ENCODE results near the gene C11orf58. TPM values are rescaled to one million over a fixed set of nuclear protein-coding genes. Genes with fewer than 3 reads are reported as not detected.

Gene C11orf58
- 154 to 169 TPM (median 160 TPM) in 3 replicates for total RNA-seq

DNA sequence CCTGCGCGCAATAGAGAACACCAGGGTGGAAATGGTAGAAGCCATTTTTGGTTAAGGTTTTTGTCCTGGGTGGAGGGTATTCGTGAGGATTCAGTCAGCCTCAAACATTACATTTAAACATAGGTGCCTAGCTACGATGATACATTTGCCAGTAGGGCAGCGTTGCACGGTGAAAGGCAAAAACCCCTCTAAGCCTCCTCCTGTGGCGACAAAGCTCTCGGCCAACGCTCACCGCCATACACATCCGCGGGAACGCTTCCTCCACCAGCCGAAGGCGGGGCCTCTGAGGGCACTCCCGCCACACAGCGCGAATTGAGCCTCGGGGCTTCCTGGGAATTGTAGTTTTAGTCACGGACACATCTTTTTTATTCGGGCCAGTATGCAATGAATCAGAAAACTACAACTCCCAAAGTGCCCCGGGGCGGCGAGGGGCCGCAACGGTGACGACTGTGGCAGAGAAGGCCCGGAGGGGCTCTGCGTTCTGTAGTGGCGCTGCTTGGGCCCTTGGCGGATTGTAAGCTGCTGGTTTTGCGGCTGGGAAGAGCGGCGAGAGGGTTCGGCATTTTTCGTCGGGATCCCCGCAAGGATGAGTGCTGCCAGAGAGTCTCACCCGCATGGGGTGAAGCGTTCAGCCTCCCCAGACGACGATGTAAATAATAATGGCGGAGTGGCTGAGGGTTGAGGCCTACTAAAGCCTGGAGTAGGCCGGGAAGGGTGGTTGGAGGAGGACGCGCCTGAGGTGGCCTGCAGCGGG, at the start of gene C11orf58:
C11orf58 (plus strand) TSS at position 455 of the 754 bp plus-strand sequence; CDS start at position 587, 132 bp downstream.
- peaks cover 13% of the 10 kb centered on the region for H3K4me1 Mint-ChIP-seq
- no peaks in the 10 kb centered on the region for H3K27me3 Mint-ChIP-seq (ENCODE audit: low read depth)
- H3K27ac Mint-ChIP-seq = peak within 1 kb of the TSS; percentile 83
- H3K4me3 Mint-ChIP-seq = peak within 1 kb of the TSS; percentile 58
- H3K36me3 Mint-ChIP-seq = peaks cover 12% of the 10 kb centered on the region
- TF ChIP-seq CTCF (IDR thresholded peaks at IDR 0.05; ENCODE audit: unreplicated experiment) = no peak
- peak; percentile 90 to 98 for DNase-seq (ENCODE audit: low spot score in 2 of 2, unreplicated experiment in 2 of 2)
- H3K9me3 Mint-ChIP-seq = peaks cover 4% of the 10 kb centered on the region

DNA sequence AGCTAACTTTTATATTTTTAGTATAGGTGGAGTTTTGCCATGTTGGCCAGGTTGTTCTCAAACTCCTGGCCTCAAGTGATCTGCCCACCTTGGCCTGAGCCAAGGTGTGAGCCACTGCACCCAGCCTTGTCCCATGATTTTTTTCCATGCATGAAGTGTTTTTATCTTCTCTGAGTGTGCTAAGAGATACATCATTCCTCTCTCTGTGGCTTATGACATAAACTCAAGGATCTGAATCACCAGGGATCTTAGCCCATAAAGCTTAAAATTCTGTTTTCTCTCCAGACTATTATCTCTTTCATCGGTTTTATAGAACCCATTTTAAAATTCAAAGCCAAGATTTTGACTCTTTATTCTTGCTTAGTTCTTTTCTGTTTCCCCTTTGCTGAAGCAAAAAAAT, 48.4 kb upstream of the C11orf58 start:
- Mint-ChIP-seq H3K9me3 (peaks cover 3% of the 10 kb centered on the region), H3K36me3 (no peaks in the 10 kb centered on the region), H3K27me3 (ENCODE audit: low read depth) (no peaks in the 10 kb centered on the region), H3K4me3 (no peak overlapping the region), H3K4me1 (no peaks in the 10 kb centered on the region), H3K27ac (no peak overlapping the region)
- no peak for TF ChIP-seq CTCF (IDR thresholded peaks at IDR 0.05; ENCODE audit: unreplicated experiment)
- no peak for DNase-seq (ENCODE audit: low spot score in 2 of 2, unreplicated experiment in 2 of 2)

- no peaks in the 10 kb centered on the region for H3K36me3 Mint-ChIP-seq
- no peak overlapping the region for H3K27ac Mint-ChIP-seq
- DNase-seq (ENCODE audit: low spot score in 2 of 2, unreplicated experiment in 2 of 2) = no peak
- H3K9me3 Mint-ChIP-seq = no peaks in the 10 kb centered on the region
- no peaks in the 10 kb centered on the region for H3K4me1 Mint-ChIP-seq
- TF ChIP-seq CTCF (IDR thresholded peaks at IDR 0.05; ENCODE audit: unreplicated experiment) = no peak
- H3K27me3 Mint-ChIP-seq (ENCODE audit: low read depth) = peaks cover 13% of the 10 kb centered on the region
- H3K4me3 Mint-ChIP-seq = no peak overlapping the region
These were observed 34.7 kb upstream of the C11orf58 start for GRCh38 chr11:16703795-16704194.

- no peaks in the 10 kb centered on the region for H3K36me3 Mint-ChIP-seq
- H3K27me3 Mint-ChIP-seq (ENCODE audit: low read depth) = no peaks in the 10 kb centered on the region
- H3K4me3 Mint-ChIP-seq = no peak overlapping the region
- DNase-seq (ENCODE audit: low spot score in 2 of 2, unreplicated experiment in 2 of 2) = no peak
- H3K27ac Mint-ChIP-seq = no peak overlapping the region
- H3K4me1 Mint-ChIP-seq = peaks cover 20% of the 10 kb centered on the region
- H3K9me3 Mint-ChIP-seq = no peaks in the 10 kb centered on the region
- TF ChIP-seq CTCF (IDR thresholded peaks at IDR 0.05; ENCODE audit: unreplicated experiment) = no peak
These were observed 24.9 kb upstream of the C11orf58 start for GRCh38 chr11:16713594-16713993.

DNA sequence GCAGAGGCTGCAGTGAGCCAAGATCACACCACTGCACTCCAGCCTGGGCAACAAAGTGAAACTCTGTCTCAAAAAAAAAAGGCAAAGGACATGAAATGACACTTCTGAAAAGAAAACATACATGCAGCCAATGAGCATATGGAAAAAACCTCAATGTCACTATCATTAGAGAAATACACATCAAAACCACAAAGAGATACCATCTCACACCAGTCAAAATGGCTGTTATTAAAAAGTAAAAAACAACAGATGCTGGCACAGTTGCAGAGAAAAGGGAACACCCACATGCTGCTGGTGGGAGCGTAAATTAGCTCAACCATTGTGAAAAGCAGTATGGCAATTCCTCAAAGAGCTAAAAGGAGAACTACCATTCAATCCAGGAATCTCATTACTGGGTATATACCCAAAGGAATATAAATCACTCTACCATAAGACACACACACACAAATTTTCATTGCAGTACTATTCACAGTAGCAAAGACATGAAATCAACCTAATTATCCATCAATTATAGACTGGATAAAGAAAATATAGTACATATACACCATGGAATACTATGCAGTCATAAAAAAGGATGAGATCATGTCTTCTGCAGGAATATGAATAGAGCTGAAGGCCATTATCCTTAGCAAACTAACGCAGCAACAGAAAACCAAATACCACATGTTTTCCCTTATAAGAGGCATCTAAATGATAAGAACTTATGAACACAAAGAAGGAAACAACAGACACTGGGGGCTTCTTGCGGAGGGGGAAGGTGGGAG, 15.7 kb upstream of the C11orf58 start:
- Mint-ChIP-seq H3K4me3 (no peak overlapping the region), H3K9me3 (no peaks in the 10 kb centered on the region), H3K27me3 (ENCODE audit: low read depth) (no peaks in the 10 kb centered on the region), H3K27ac (no peak overlapping the region), H3K36me3 (no peaks in the 10 kb centered on the region), H3K4me1 (peaks cover 7% of the 10 kb centered on the region)
- no peak for TF ChIP-seq CTCF (IDR thresholded peaks at IDR 0.05; ENCODE audit: unreplicated experiment)
- no peak for DNase-seq (ENCODE audit: low spot score in 2 of 2, unreplicated experiment in 2 of 2)

Measured in mesothelial cell of epicardium (in vitro differentiated cells).